ENCODE results near the gene MAD1L1.

DNA sequence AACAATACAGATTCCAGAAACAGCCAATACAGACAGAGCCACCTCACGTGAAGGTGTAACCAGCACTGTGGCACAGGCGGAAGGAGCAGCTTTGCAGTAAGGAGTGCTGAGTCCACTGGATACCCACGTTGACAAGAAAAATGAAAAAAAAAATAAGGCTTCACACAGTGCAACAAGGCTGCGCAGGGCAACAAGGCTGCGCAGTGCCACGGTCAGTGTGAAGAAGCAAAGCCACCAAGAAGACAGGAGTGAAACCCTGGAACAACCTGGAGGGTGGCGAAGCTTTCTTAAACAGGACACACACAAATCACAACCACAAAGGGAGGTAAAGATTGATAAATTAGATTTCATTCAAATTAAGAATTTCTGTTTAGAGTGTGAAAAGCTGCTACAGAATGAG is 204.0 kb downstream of the MAD1L1 start:
- TF ChIP-seq EZH2 (IDR thresholded peaks at IDR 0.05; ENCODE audit: insufficient read depth, poor library complexity, severe bottlenecking) = no peak
- TF ChIP-seq EZH2phosphoT487 (IDR thresholded peaks at IDR 0.05; ENCODE audit: insufficient read depth, low read depth) = no peak
